ENCODE measurements around the gene PCMTD2.

The PCMTD2 gene

GRCh38 chr20:64236137-64237088, 19.1 kb upstream of the PCMTD2 start (continued):
- TF ChIP-seq PRDM2 (tag by site-specific recombination; IDR thresholded peaks at IDR 0.05; ENCODE audit: borderline replicate concordance) (no peak), ZNF174 (tag by site-specific recombination; IDR thresholded peaks at IDR 0.05) (no peak), ELK4 (IDR thresholded peaks at IDR 0.05; ENCODE audit: borderline replicate concordance, low read depth, low read length) (no peak), ZNF433 (tag by site-specific recombination; IDR thresholded peaks at IDR 0.05; ENCODE audit: low read depth) (no peak), SP2 (tag by site-specific recombination; IDR thresholded peaks at IDR 0.05) (no peak), ZNF2 (tag by site-specific recombination; IDR thresholded peaks at IDR 0.05) (no peak), ZNF157 (tag by site-specific recombination; IDR thresholded peaks at IDR 0.05) (no peak)

- ChIA-PET CTCF (interaction anchor here (0.6 kb wide), 1 partner anchor 177 kb away, joined by 4 read pairs; no protein-coding TSS in a partner anchor), POLR2A (no interaction called here)
- Histone ChIP-seq H3K36me3 (ENCODE audit: control insufficient read depth in 2 of 2, insufficient read depth in 1 of 2, low read length in 2 of 2) (no peaks in the 10 kb centered on the region), H3K9me3 (ENCODE audit: control insufficient read depth, insufficient read depth, low read depth, low read length) (no peaks in the 10 kb centered on the region), H3K27ac (ENCODE audit: extremely low read depth, low read depth, low read length) (no peak overlapping the region), H3K4me3 (ENCODE audit: low read depth, low read length) (no peak overlapping the region), H3K4me1 (ENCODE audit: control insufficient read depth, insufficient read depth, low read length) (no peaks in the 10 kb centered on the region)
- TF ChIP-seq ATF2 (tag by site-specific recombination; IDR thresholded peaks at IDR 0.05; ENCODE audit: low read depth) = no peak
- no peak for TF ChIP-seq ZNF221 (tag by site-specific recombination; IDR thresholded peaks at IDR 0.05; ENCODE audit: borderline replicate concordance)
- no peak for TF ChIP-seq YY2 (tag by site-specific recombination; IDR thresholded peaks at IDR 0.05)
- TF ChIP-seq SP3 (tag by site-specific recombination; IDR thresholded peaks at IDR 0.05) = no peak
- no peak for TF ChIP-seq ZNF394 (tag by site-specific recombination; IDR thresholded peaks at IDR 0.05; ENCODE audit: borderline replicate concordance)
- no peak for TF ChIP-seq BCL11A (tag by site-specific recombination; IDR thresholded peaks at IDR 0.05; ENCODE audit: low read depth)
- no peak for TF ChIP-seq KLF7 (tag by site-specific recombination; IDR thresholded peaks at IDR 0.05; ENCODE audit: borderline replicate concordance)
- no peak for TF ChIP-seq ZNF391 (tag by site-specific recombination; IDR thresholded peaks at IDR 0.05; ENCODE audit: borderline replicate concordance, low read depth)
- no peak for TF ChIP-seq ZNF398 (tag by site-specific recombination; IDR thresholded peaks at IDR 0.05)
- no peak for TF ChIP-seq ZNF623 (tag by site-specific recombination; IDR thresholded peaks at IDR 0.05)
- TF ChIP-seq ZNF24 (tag by site-specific recombination; IDR thresholded peaks at IDR 0.05) = no peak
- TF ChIP-seq ZNF114 (tag by site-specific recombination; IDR thresholded peaks at IDR 0.05) = no peak
- no peak for TF ChIP-seq ZNF274 (IDR thresholded peaks at IDR 0.05; ENCODE audit: low read length)
- no peak for TF ChIP-seq ZNF274 (tag by site-specific recombination; IDR thresholded peaks at IDR 0.05; ENCODE audit: borderline replicate concordance)
- TF ChIP-seq ZNF37A (tag by site-specific recombination; IDR thresholded peaks at IDR 0.05) = no peak
- no peak for TF ChIP-seq ZNF560 (tag by site-specific recombination; IDR thresholded peaks at IDR 0.05; ENCODE audit: borderline replicate concordance)
- no peak for TF ChIP-seq GLI4 (tag by site-specific recombination; IDR thresholded peaks at IDR 0.05)
Observed at GRCh38 chr20:64237316-64237715, 18.2 kb upstream of the PCMTD2 start.
